Measurements from ENCODE around the gene LGALS7B.

GRCh38 chr19:38792250-38793111 lies 3.5 kb downstream of the LGALS7B start:
- TF ChIP-seq POLR2A (IDR thresholded peaks at IDR 0.05): no peak
- TF ChIP-seq, protein P1, sequence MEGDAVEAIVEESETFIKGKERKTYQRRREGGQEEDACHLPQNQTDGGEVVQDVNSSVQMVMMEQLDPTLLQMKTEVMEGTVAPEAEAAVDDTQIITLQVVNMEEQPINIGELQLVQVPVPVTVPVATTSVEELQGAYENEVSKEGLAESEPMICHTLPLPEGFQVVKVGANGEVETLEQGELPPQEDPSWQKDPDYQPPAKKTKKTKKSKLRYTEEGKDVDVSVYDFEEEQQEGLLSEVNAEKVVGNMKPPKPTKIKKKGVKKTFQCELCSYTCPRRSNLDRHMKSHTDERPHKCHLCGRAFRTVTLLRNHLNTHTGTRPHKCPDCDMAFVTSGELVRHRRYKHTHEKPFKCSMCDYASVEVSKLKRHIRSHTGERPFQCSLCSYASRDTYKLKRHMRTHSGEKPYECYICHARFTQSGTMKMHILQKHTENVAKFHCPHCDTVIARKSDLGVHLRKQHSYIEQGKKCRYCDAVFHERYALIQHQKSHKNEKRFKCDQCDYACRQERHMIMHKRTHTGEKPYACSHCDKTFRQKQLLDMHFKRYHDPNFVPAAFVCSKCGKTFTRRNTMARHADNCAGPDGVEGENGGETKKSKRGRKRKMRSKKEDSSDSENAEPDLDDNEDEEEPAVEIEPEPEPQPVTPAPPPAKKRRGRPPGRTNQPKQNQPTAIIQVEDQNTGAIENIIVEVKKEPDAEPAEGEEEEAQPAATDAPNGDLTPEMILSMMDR (IDR thresholded peaks at IDR 0.05 in 8 of 11, conservative IDR thresholded peaks at IDR 0.05 in 3 of 11): peak in 9 of 11 experiments; percentile 36 to 63 (median 49)

Measured in spleen (tissue), 7 donors.